HepG2 (cell line): ENCODE results near the gene TSC22D1. TPM values are rescaled to one million over a fixed set of nuclear protein-coding genes. Genes with fewer than 3 reads are reported as not detected.

Experiments used
- CREB3 ChIP-seq: sonication (generic); formaldehyde crosslinking; IDR thresholded peaks from 2 replicates; pipeline ENCODE4 v1.5.0; 2020; ENCODE audit warnings: missing genetic modification reagents
- ETV6 ChIP-seq: sonication (generic); formaldehyde crosslinking; conservative IDR thresholded peaks from 2 replicates; pipeline ENCODE4 v1.4.0; 2020; ENCODE audit warnings: missing genetic modification reagents
- KLF13 ChIP-seq: sonication (generic); formaldehyde crosslinking; IDR thresholded peaks from 2 replicates; pipeline ENCODE4 v1.4.0; 2020; ENCODE audit warnings: mild to moderate bottlenecking, missing genetic modification reagents
- MZF1 ChIP-seq: sonication (generic); formaldehyde crosslinking; IDR thresholded peaks from 2 replicates; pipeline ENCODE4 v1.8.1; 2023; ENCODE audit warnings: mild to moderate bottlenecking, missing genetic modification reagents, borderline replicate concordance
- PRPF4 ChIP-seq: fragments of 200-400 bp; formaldehyde crosslinking; IDR thresholded peaks from 2 replicates; pipeline ENCODE4 v1.6.1; 2016; ENCODE audit warnings: low read length, low read depth; ENCODE audit not compliant: poor library complexity, severe bottlenecking
- SETDB1 ChIP-seq: sonication (generic); formaldehyde crosslinking; IDR thresholded peaks from 2 replicates; pipeline ENCODE4 v1.5.1; 2020; ENCODE audit warnings: missing genetic modification reagents, mild to moderate bottlenecking, borderline replicate concordance
- ZEB1 ChIP-seq: IDR thresholded peaks from 2 replicates; pipeline ENCODE4 v1.6.1; 2012; ENCODE audit warnings: mild to moderate bottlenecking, low read depth, inconsistent platforms; ENCODE audit not compliant: insufficient replicate concordance
- ZFY ChIP-seq: sonication (generic); formaldehyde crosslinking; IDR thresholded peaks from 2 replicates; pipeline ENCODE4 v1.4.0; 2020; ENCODE audit warnings: missing genetic modification reagents
- ZKSCAN1 ChIP-seq: fragments of 150-350 bp; IDR thresholded peaks from 2 replicates; pipeline ENCODE4 v1.6.1; 2014; ENCODE audit warnings: low read length
- ZNF468 ChIP-seq: sonication (generic); formaldehyde crosslinking; IDR thresholded peaks from 2 replicates; pipeline ENCODE4 v1.8.0; 2022; ENCODE audit warnings: mild to moderate bottlenecking, moderate library complexity, missing genetic modification reagents
- ZNF720 ChIP-seq: sonication (generic); formaldehyde crosslinking; IDR thresholded peaks from 2 replicates; pipeline ENCODE4 v1.4.0; 2020; ENCODE audit warnings: missing genetic modification reagents
- ZNF788 ChIP-seq: sonication (generic); formaldehyde crosslinking; IDR thresholded peaks from 2 replicates; pipeline ENCODE4 v1.5.0; 2020; ENCODE audit warnings: mild to moderate bottlenecking, missing genetic modification reagents, borderline replicate concordance
- polyA plus RNA-seq, 8 experiments: library from polyadenylated mRNA; depleted of rRNA in 3 of 8; stranded (reverse) in 7 of 8; unstranded in 1 of 8; fragments of >200 nt; fragmentation: Illumina TruSeq in 4 of 8; extraction: Trizol in 4 of 8; gene quantifications; 2 replicates each; pipeline versions ENCODE4 v1.2.1 to v1.2.3, GENCODE V29; 2011 to 2016; ENCODE audit warnings: low read depth in 4 of 8, missing spikeins in 1 of 8, mixed read lengths in 1 of 8; ENCODE audit not compliant: insufficient read depth in 1 of 8
- total RNA-seq, 5 experiments: library from RNA; depleted of rRNA; stranded (reverse); fragments of >200 nt; fragmentation: Illumina TruSeq; extraction: Trizol; gene quantifications; 2 replicates each; pipeline ENCODE4 v1.2.3, GENCODE V29; 2016; ENCODE audit warnings: low read depth in 1 of 5
- TF ChIP-seq, protein P1 (sequence below): sonication (generic); formaldehyde crosslinking; IDR thresholded peaks from 2 replicates; pipeline ENCODE4 v1.4.0; 2020; ENCODE audit warnings: missing genetic modification reagents, borderline replicate concordance
- TF ChIP-seq, protein P2 (sequence below): sonication (generic); formaldehyde crosslinking; IDR thresholded peaks from 2 replicates; pipeline ENCODE4 v1.4.0; 2020; ENCODE audit warnings: missing genetic modification reagents
- TF ChIP-seq, protein P3 (sequence below): sonication (generic); formaldehyde crosslinking; IDR thresholded peaks from 2 replicates; pipeline ENCODE4 v1.8.0; 2022; ENCODE audit warnings: low read depth, missing genetic modification reagents

TSC22D1 gene
- total and polyA plus RNA-seq, 2 of the 13 experiments (the other 11 are each of a cell fraction or from before 2014, with no cell fraction given) = 18.4 to 35.7 TPM

DNA sequence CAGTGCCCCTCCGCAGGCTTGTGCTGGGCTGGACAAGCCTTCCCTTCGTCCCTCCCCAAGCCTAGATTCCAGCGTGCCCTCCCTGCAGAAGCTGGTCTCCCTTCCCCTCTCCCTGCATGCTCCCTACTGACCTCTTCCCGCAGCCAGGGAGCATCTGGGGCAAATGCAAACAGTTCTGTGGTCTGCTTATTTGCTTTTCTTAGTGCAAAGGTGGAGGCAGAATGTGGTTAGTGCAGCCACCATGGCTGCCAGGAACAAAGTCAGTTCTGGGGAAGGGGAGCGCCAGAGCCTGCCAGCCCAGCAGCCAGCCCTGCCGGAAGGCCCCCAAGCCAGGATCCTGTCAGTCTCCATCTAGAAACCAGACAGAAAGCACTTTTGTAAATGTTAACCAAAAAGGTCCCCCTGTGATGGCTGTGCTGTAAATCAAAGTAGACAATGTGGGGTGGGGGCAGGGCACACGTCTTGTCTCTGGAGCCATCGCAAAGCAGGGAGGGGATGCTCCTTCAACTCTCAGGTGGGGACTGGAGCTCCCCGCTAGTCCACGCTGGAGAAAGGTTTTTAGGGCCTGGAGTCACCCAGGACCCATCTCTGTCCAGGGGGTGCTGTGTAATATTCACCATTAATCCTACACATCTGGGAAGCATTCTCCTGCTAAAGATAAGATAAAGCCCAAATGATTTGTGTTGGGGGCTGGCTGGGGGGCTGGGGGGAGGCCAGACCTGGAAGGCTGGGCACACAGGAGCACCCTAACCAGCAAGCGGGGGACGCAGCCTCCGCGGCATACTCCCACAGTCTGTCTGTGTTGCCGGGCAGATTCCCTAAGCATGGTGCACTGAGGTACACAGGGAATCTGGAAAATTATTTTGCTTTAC, 171.6 kb downstream of the TSC22D1 start (continued):
- TF ChIP-seq ZFY (CRISPR knock-in tag) (peak; percentile 72), MZF1 (CRISPR knock-in tag) (no peak), ZNF720 (CRISPR knock-in tag) (no peak), PRPF4 (peak; percentile 35), ETV6 (CRISPR knock-in tag) (0 out of 2 replicates have a peak, but pooled peaks have one; percentile 20), KLF13 (CRISPR knock-in tag) (no peak), ZEB1 (peak; percentile 72), SETDB1 (CRISPR knock-in tag) (no peak), ZNF788 (peak; percentile 79; the same call in 1 of the 2 replicates), ZKSCAN1 (no peak), CREB3 (CRISPR knock-in tag) (no peak), ZNF468 (CRISPR knock-in tag) (no peak)
- TF ChIP-seq, protein P1, sequence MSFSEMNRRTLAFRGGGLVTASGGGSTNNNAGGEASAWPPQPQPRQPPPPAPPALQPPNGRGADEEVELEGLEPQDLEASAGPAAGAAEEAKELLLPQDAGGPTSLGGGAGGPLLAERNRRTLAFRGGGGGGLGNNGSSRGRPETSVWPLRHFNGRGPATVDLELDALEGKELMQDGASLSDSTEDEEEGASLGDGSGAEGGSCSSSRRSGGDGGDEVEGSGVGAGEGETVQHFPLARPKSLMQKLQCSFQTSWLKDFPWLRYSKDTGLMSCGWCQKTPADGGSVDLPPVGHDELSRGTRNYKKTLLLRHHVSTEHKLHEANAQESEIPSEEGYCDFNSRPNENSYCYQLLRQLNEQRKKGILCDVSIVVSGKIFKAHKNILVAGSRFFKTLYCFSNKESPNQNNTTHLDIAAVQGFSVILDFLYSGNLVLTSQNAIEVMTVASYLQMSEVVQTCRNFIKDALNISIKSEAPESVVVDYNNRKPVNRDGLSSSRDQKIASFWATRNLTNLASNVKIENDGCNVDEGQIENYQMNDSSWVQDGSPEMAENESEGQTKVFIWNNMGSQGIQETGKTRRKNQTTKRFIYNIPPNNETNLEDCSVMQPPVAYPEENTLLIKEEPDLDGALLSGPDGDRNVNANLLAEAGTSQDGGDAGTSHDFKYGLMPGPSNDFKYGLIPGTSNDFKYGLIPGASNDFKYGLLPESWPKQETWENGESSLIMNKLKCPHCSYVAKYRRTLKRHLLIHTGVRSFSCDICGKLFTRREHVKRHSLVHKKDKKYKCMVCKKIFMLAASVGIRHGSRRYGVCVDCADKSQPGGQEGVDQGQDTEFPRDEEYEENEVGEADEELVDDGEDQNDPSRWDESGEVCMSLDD (CRISPR knock-in tag) = 0 out of 2 replicates have a peak, but pooled peaks have one; percentile 26
- TF ChIP-seq, protein P2, sequence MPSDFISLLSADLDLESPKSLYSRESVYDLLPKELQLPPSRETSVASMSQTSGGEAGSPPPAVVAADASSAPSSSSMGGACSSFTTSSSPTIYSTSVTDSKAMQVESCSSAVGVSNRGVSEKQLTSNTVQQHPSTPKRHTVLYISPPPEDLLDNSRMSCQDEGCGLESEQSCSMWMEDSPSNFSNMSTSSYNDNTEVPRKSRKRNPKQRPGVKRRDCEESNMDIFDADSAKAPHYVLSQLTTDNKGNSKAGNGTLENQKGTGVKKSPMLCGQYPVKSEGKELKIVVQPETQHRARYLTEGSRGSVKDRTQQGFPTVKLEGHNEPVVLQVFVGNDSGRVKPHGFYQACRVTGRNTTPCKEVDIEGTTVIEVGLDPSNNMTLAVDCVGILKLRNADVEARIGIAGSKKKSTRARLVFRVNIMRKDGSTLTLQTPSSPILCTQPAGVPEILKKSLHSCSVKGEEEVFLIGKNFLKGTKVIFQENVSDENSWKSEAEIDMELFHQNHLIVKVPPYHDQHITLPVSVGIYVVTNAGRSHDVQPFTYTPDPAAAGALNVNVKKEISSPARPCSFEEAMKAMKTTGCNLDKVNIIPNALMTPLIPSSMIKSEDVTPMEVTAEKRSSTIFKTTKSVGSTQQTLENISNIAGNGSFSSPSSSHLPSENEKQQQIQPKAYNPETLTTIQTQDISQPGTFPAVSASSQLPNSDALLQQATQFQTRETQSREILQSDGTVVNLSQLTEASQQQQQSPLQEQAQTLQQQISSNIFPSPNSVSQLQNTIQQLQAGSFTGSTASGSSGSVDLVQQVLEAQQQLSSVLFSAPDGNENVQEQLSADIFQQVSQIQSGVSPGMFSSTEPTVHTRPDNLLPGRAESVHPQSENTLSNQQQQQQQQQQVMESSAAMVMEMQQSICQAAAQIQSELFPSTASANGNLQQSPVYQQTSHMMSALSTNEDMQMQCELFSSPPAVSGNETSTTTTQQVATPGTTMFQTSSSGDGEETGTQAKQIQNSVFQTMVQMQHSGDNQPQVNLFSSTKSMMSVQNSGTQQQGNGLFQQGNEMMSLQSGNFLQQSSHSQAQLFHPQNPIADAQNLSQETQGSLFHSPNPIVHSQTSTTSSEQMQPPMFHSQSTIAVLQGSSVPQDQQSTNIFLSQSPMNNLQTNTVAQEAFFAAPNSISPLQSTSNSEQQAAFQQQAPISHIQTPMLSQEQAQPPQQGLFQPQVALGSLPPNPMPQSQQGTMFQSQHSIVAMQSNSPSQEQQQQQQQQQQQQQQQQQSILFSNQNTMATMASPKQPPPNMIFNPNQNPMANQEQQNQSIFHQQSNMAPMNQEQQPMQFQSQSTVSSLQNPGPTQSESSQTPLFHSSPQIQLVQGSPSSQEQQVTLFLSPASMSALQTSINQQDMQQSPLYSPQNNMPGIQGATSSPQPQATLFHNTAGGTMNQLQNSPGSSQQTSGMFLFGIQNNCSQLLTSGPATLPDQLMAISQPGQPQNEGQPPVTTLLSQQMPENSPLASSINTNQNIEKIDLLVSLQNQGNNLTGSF = no peak
- TF ChIP-seq, protein P3, sequence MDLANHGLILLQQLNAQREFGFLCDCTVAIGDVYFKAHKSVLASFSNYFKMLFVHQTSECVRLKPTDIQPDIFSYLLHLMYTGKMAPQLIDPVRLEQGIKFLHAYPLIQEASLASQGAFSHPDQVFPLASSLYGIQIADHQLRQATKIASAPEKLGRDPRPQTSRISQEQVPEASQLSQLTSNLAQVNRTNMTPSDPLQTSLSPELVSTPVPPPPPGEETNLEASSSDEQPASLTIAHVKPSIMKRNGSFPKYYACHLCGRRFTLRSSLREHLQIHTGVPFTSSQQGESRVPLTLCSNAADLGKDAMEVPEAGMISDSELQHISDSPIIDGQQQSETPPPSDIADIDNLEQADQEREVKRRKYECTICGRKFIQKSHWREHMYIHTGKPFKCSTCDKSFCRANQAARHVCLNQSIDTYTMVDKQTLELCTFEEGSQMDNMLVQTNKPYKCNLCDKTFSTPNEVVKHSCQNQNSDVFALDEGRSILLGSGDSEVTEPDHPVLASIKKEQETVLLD (CRISPR knock-in tag) = no peak
